HUES6 (cell line): ENCODE data around the gene FCHSD2.

Experiments
- H3K27ac ChIP-seq: 2 replicates; pipeline ENCODE4 v1.7.0; 2013; ENCODE audit warnings: low read depth, mild to moderate bottlenecking, low read length, inconsistent platforms
- H3K27me3 ChIP-seq: 2 replicates; pipeline ENCODE4 v1.6.1; 2013; ENCODE audit warnings: low read length; ENCODE audit not compliant: control insufficient read depth, insufficient read depth
- H3K36me3 ChIP-seq: 2 replicates; pipeline ENCODE4 v1.6.1; 2013; ENCODE audit warnings: low read length; ENCODE audit not compliant: control insufficient read depth, insufficient read depth
- H3K4me1 ChIP-seq: 2 replicates; pipeline ENCODE4 v1.6.1; 2013; ENCODE audit warnings: low read length; ENCODE audit not compliant: control insufficient read depth, insufficient read depth
- H3K4me3 ChIP-seq: 2 replicates; pipeline ENCODE4 v1.5.1; 2013; ENCODE audit warnings: low read depth, low read length
- H3K9ac ChIP-seq: one replicate; pipeline ENCODE4 v1.6.1; 2013; ENCODE audit warnings: mild to moderate bottlenecking, low read length
- H3K9me3 ChIP-seq: 2 replicates; pipeline ENCODE4 v1.6.1; 2013; ENCODE audit warnings: low read depth, low read length; ENCODE audit not compliant: control insufficient read depth, insufficient read depth

FCHSD2 gene

GRCh38 chr11:73159297-73159696 is 17.2 kb upstream of the FCHSD2 start:
- Histone ChIP-seq H3K27ac (no peak overlapping the region), H3K9ac (no peak overlapping the region), H3K4me3 (no peak overlapping the region), H3K27me3 (no peaks in the 10 kb centered on the region), H3K4me1 (no peaks in the 10 kb centered on the region), H3K36me3 (no peaks in the 10 kb centered on the region), H3K9me3 (no peaks in the 10 kb centered on the region)

GRCh38 chr11:73158356-73159051 is 16.4 kb upstream of the FCHSD2 start:
- no peaks in the 10 kb centered on the region for H3K9me3 ChIP-seq
- no peaks in the 10 kb centered on the region for H3K4me1 ChIP-seq
- no peaks in the 10 kb centered on the region for H3K27me3 ChIP-seq
- H3K36me3 ChIP-seq: no peaks in the 10 kb centered on the region
- H3K9ac ChIP-seq: no peak overlapping the region
- H3K27ac ChIP-seq: no peak overlapping the region
- no peak overlapping the region for H3K4me3 ChIP-seq

- Histone ChIP-seq H3K4me1 (0 out of 2 replicates have a peak, but pooled peaks cover 7% of the 10 kb centered on the region), H3K4me3 (no peak overlapping the region), H3K27ac (no peak overlapping the region), H3K9me3 (no peaks in the 10 kb centered on the region), H3K9ac (no peak overlapping the region), H3K36me3 (no peaks in the 10 kb centered on the region), H3K27me3 (no peaks in the 10 kb centered on the region)
Observed at GRCh38 chr11:73157101-73158010, 15.2 kb upstream of the FCHSD2 start.

GRCh38 chr11:73156686-73157085 is 14.6 kb upstream of the FCHSD2 start:
- H3K9ac ChIP-seq: no peak overlapping the region
- no peaks in the 10 kb centered on the region for H3K27me3 ChIP-seq
- H3K27ac ChIP-seq: no peak overlapping the region
- no peaks in the 10 kb centered on the region for H3K36me3 ChIP-seq
- H3K4me1 ChIP-seq: 0 out of 2 replicates have a peak, but pooled peaks cover 7% of the 10 kb centered on the region
- H3K4me3 ChIP-seq: no peak overlapping the region
- no peaks in the 10 kb centered on the region for H3K9me3 ChIP-seq

GRCh38 chr11:73156114-73156513 is 14.0 kb upstream of the FCHSD2 start:
- H3K9me3 ChIP-seq: no peaks in the 10 kb centered on the region
- H3K4me1 ChIP-seq: 0 out of 2 replicates have a peak, but pooled peaks cover 7% of the 10 kb centered on the region
- no peak overlapping the region for H3K4me3 ChIP-seq
- no peak overlapping the region for H3K9ac ChIP-seq
- no peak overlapping the region for H3K27ac ChIP-seq
- H3K27me3 ChIP-seq: no peaks in the 10 kb centered on the region
- no peaks in the 10 kb centered on the region for H3K36me3 ChIP-seq

GRCh38 chr11:73155102-73155501 is 13.0 kb upstream of the FCHSD2 start:
- H3K9ac ChIP-seq: no peak overlapping the region
- H3K9me3 ChIP-seq: no peaks in the 10 kb centered on the region
- H3K4me1 ChIP-seq: 0 out of 2 replicates have a peak, but pooled peaks cover 7% of the 10 kb centered on the region
- H3K27ac ChIP-seq: no peak overlapping the region
- no peak overlapping the region for H3K4me3 ChIP-seq
- no peaks in the 10 kb centered on the region for H3K36me3 ChIP-seq
- H3K27me3 ChIP-seq: no peaks in the 10 kb centered on the region

- H3K27me3 ChIP-seq: no peaks in the 10 kb centered on the region
- H3K4me1 ChIP-seq: 0 out of 2 replicates have a peak, but pooled peaks cover 7% of the 10 kb centered on the region
- H3K4me3 ChIP-seq: no peak overlapping the region
- no peaks in the 10 kb centered on the region for H3K36me3 ChIP-seq
- no peaks in the 10 kb centered on the region for H3K9me3 ChIP-seq
- H3K9ac ChIP-seq: no peak overlapping the region
- no peak overlapping the region for H3K27ac ChIP-seq
Observed at GRCh38 chr11:73154178-73154577, 12.1 kb upstream of the FCHSD2 start.

- Histone ChIP-seq H3K27me3 (no peaks in the 10 kb centered on the region), H3K4me1 (peaks cover 10% of the 10 kb centered on the region; the same call in 1 of the 2 replicates), H3K4me3 (no peak overlapping the region), H3K9me3 (no peaks in the 10 kb centered on the region), H3K36me3 (no peaks in the 10 kb centered on the region), H3K27ac (no peak overlapping the region), H3K9ac (no peak overlapping the region)
Observed at GRCh38 chr11:73152861-73153483, 10.9 kb upstream of the FCHSD2 start.

GRCh38 chr11:73152086-73152853 is 10.2 kb upstream of the FCHSD2 start:
- Histone ChIP-seq H3K4me3 (no peak overlapping the region), H3K27ac (no peak overlapping the region), H3K27me3 (no peaks in the 10 kb centered on the region), H3K9me3 (no peaks in the 10 kb centered on the region), H3K36me3 (no peaks in the 10 kb centered on the region), H3K4me1 (peaks cover 13% of the 10 kb centered on the region; the same call in 1 of the 2 replicates), H3K9ac (no peak overlapping the region)

GRCh38 chr11:73151416-73151815 is 9.3 kb upstream of the FCHSD2 start:
- Histone ChIP-seq H3K27ac (no peak overlapping the region), H3K9me3 (no peaks in the 10 kb centered on the region), H3K36me3 (no peaks in the 10 kb centered on the region), H3K4me3 (no peak overlapping the region), H3K9ac (no peak overlapping the region), H3K4me1 (peaks cover 13% of the 10 kb centered on the region; the same call in 1 of the 2 replicates), H3K27me3 (no peaks in the 10 kb centered on the region)
